Mesendoderm (in vitro differentiated cells): ENCODE data around the gene ADPRHL1.

Source experiments
- DNase-seq: peaks from one replicate; pipeline ENCODE4 v3.0.0; 2013
- H2AK5ac ChIP-seq: 2 replicates; pipeline ENCODE4 v1.6.1; 2013; ENCODE audit warnings: low read length, inconsistent platforms
- H2BK120ac ChIP-seq: 2 replicates; pipeline ENCODE4 v1.6.1; 2013; ENCODE audit warnings: low read depth, mild to moderate bottlenecking, low read length, moderate library complexity, mixed read lengths
- H2BK15ac ChIP-seq: replicated peaks from 2 replicates; pipeline ENCODE4 v1.6.1; 2013; ENCODE audit warnings: low read depth, mild to moderate bottlenecking, moderate library complexity
- H2BK5ac ChIP-seq: 2 replicates; pipeline ENCODE4 v1.6.1; 2013; ENCODE audit warnings: low read length, inconsistent platforms
- H3K18ac ChIP-seq: 2 replicates; pipeline ENCODE4 v1.6.1; 2013; ENCODE audit warnings: mild to moderate bottlenecking, low read length, mixed read lengths
- H3K23ac ChIP-seq: one replicate; pipeline ENCODE4 v1.6.1; 2013; ENCODE audit warnings: low read length
- H3K27ac ChIP-seq: 2 replicates; pipeline ENCODE4 v1.5.1; 2013; ENCODE audit warnings: low read depth, mild to moderate bottlenecking, inconsistent platforms, low read length, moderate library complexity
- H3K27me3 ChIP-seq: 2 replicates; pipeline ENCODE4 v1.6.1; 2013; ENCODE audit warnings: low read length, control low read depth, mild to moderate bottlenecking, inconsistent platforms; ENCODE audit not compliant: insufficient read depth, poor library complexity
- H3K36me3 ChIP-seq: 2 replicates; pipeline ENCODE4 v1.6.1; 2013; ENCODE audit warnings: low read length, inconsistent platforms; ENCODE audit not compliant: control insufficient read depth, insufficient read depth
- H3K4ac ChIP-seq: one replicate; pipeline ENCODE4 v1.6.1; 2013; ENCODE audit warnings: low read depth, mild to moderate bottlenecking, low read length, moderate library complexity
- H3K4me1 ChIP-seq: 2 replicates; pipeline ENCODE4 v1.6.1; 2013; ENCODE audit warnings: low read depth, low read length, inconsistent platforms; ENCODE audit not compliant: control insufficient read depth
- H3K4me2 ChIP-seq: 2 replicates; pipeline ENCODE4 v1.6.1; 2013; ENCODE audit warnings: low read length
- H3K4me3 ChIP-seq: 2 replicates; pipeline ENCODE4 v1.5.1; 2013; ENCODE audit warnings: mild to moderate bottlenecking, low read length
- H3K56ac ChIP-seq: one replicate; pipeline ENCODE4 v1.6.1; 2013; ENCODE audit warnings: low read length
- H3K79me1 ChIP-seq: 2 replicates; pipeline ENCODE4 v1.6.1; 2013; ENCODE audit warnings: low read length, inconsistent platforms
- H3K79me2 ChIP-seq: 2 replicates; pipeline ENCODE4 v1.6.1; 2013; ENCODE audit warnings: mild to moderate bottlenecking, low read length; ENCODE audit not compliant: control insufficient read depth, insufficient read depth
- H3K9ac ChIP-seq: 2 replicates; pipeline ENCODE4 v1.6.1; 2013; ENCODE audit warnings: low read length, inconsistent platforms
- H4K5ac ChIP-seq: one replicate; pipeline ENCODE4 v1.6.1; 2013; ENCODE audit warnings: low read length
- H4K8ac ChIP-seq: one replicate; pipeline ENCODE4 v1.6.1; 2013; ENCODE audit warnings: low read depth, mild to moderate bottlenecking, control low read depth, low read length, moderate library complexity
- WGBS: extraction: QIAGEN DNeasy Blood & Tissue Kit; methylation state at CpG from one replicate; pipeline ENCODE4 v1.1.7; 2013; ENCODE audit warnings: low lambda C conversion rate, missing lambda C conversion rate; ENCODE audit not compliant: insufficient coverage; ENCODE audit errors: extremely low coverage; 5-methylcytosine and 5-hydroxymethylcytosine counted together

Gene ADPRHL1

GRCh38 chr13:113422807-113423519 lies 30.3 kb downstream of the ADPRHL1 start:
- no peaks in the 10 kb centered on the region for H3K79me2 ChIP-seq
- H2BK120ac ChIP-seq, result no peak overlapping the region
- no peak overlapping the region for H4K8ac ChIP-seq
- H3K4me3 ChIP-seq, result no peak overlapping the region
- H3K4me2 ChIP-seq, result no peak overlapping the region
- H3K27ac ChIP-seq, result no peak overlapping the region
- H3K4ac ChIP-seq, result no peak overlapping the region
- no peak overlapping the region for H3K18ac ChIP-seq
- DNase-seq, result no peak
- H4K5ac ChIP-seq, result no peak overlapping the region
- no peak overlapping the region for H3K23ac ChIP-seq
- WGBS, result no CpG with 5 or more reads among the region's 26 CpGs
- H3K36me3 ChIP-seq, result no peaks in the 10 kb centered on the region
- no peak overlapping the region for H2AK5ac ChIP-seq
- H3K4me1 ChIP-seq, result no peaks in the 10 kb centered on the region
- no peak overlapping the region for H3K56ac ChIP-seq
- no peak overlapping the region for H2BK15ac ChIP-seq
- H3K9ac ChIP-seq, result no peak overlapping the region
- no peaks in the 10 kb centered on the region for H3K79me1 ChIP-seq
- no peak overlapping the region for H2BK5ac ChIP-seq
- no peaks in the 10 kb centered on the region for H3K27me3 ChIP-seq

GRCh38 chr13:113421673-113422270 lies 31.5 kb downstream of the ADPRHL1 start:
- no peak overlapping the region for H3K4me3 ChIP-seq
- H3K56ac ChIP-seq, result no peak overlapping the region
- no peak overlapping the region for H4K8ac ChIP-seq
- H3K27me3 ChIP-seq, result no peaks in the 10 kb centered on the region
- no peak overlapping the region for H3K27ac ChIP-seq
- no peaks in the 10 kb centered on the region for H3K79me1 ChIP-seq
- no peak overlapping the region for H3K4ac ChIP-seq
- H2BK120ac ChIP-seq, result no peak overlapping the region
- WGBS, result no CpG with 5 or more reads among the region's 15 CpGs
- H3K23ac ChIP-seq, result no peak overlapping the region
- no peak overlapping the region for H2BK5ac ChIP-seq
- no peaks in the 10 kb centered on the region for H3K4me1 ChIP-seq
- H4K5ac ChIP-seq, result no peak overlapping the region
- H3K18ac ChIP-seq, result no peak overlapping the region
- H3K9ac ChIP-seq, result no peak overlapping the region
- no peak for DNase-seq
- no peaks in the 10 kb centered on the region for H3K79me2 ChIP-seq
- H2AK5ac ChIP-seq, result no peak overlapping the region
- no peaks in the 10 kb centered on the region for H3K36me3 ChIP-seq
- no peak overlapping the region for H3K4me2 ChIP-seq
- no peak overlapping the region for H2BK15ac ChIP-seq

- no CpG with 5 or more reads among the region's 38 CpGs for WGBS
- no peak overlapping the region for H3K18ac ChIP-seq
- no peak overlapping the region for H4K8ac ChIP-seq
- no peak overlapping the region for H3K27ac ChIP-seq
- H2AK5ac ChIP-seq, result no peak overlapping the region
- H2BK5ac ChIP-seq, result no peak overlapping the region
- H3K79me1 ChIP-seq, result no peaks in the 10 kb centered on the region
- H4K5ac ChIP-seq, result no peak overlapping the region
- no peaks in the 10 kb centered on the region for H3K36me3 ChIP-seq
- DNase-seq, result no peak
- no peak overlapping the region for H3K56ac ChIP-seq
- H3K4me2 ChIP-seq, result no peak overlapping the region
- no peak overlapping the region for H3K9ac ChIP-seq
- no peaks in the 10 kb centered on the region for H3K79me2 ChIP-seq
- H3K27me3 ChIP-seq, result no peaks in the 10 kb centered on the region
- no peak overlapping the region for H3K4me3 ChIP-seq
- H3K4ac ChIP-seq, result no peak overlapping the region
- no peak overlapping the region for H2BK15ac ChIP-seq
- H3K23ac ChIP-seq, result no peak overlapping the region
- no peak overlapping the region for H2BK120ac ChIP-seq
- H3K4me1 ChIP-seq, result no peaks in the 10 kb centered on the region
Observed at GRCh38 chr13:113420833-113421600, 32.3 kb downstream of the ADPRHL1 start.

GRCh38 chr13:113420232-113420631 lies 33.1 kb downstream of the ADPRHL1 start:
- DNase-seq, result no peak
- no peaks in the 10 kb centered on the region for H3K79me2 ChIP-seq
- H3K27me3 ChIP-seq, result no peaks in the 10 kb centered on the region
- no peak overlapping the region for H3K4me2 ChIP-seq
- H4K8ac ChIP-seq, result no peak overlapping the region
- H2BK5ac ChIP-seq, result no peak overlapping the region
- no peak overlapping the region for H3K9ac ChIP-seq
- H3K36me3 ChIP-seq, result no peaks in the 10 kb centered on the region
- no peak overlapping the region for H3K4ac ChIP-seq
- WGBS, result no CpG with 5 or more reads among the region's 15 CpGs
- H2BK15ac ChIP-seq, result no peak overlapping the region
- H3K79me1 ChIP-seq, result no peaks in the 10 kb centered on the region
- no peak overlapping the region for H3K18ac ChIP-seq
- no peak overlapping the region for H4K5ac ChIP-seq
- no peaks in the 10 kb centered on the region for H3K4me1 ChIP-seq
- H3K27ac ChIP-seq, result no peak overlapping the region
- no peak overlapping the region for H2BK120ac ChIP-seq
- no peak overlapping the region for H3K23ac ChIP-seq
- H3K4me3 ChIP-seq, result no peak overlapping the region
- no peak overlapping the region for H2AK5ac ChIP-seq
- no peak overlapping the region for H3K56ac ChIP-seq

- Histone ChIP-seq H3K4me2 (no peak overlapping the region), H2AK5ac (no peak overlapping the region), H3K4me3 (no peak overlapping the region), H3K9ac (no peak overlapping the region), H2BK5ac (no peak overlapping the region), H3K4me1 (no peaks in the 10 kb centered on the region), H3K79me2 (no peaks in the 10 kb centered on the region), H3K27me3 (no peaks in the 10 kb centered on the region), H3K79me1 (no peaks in the 10 kb centered on the region), H3K27ac (no peak overlapping the region), H3K23ac (no peak overlapping the region), H3K36me3 (no peaks in the 10 kb centered on the region), H3K18ac (no peak overlapping the region), H3K56ac (no peak overlapping the region), H4K8ac (no peak overlapping the region), H4K5ac (no peak overlapping the region), H2BK15ac (no peak overlapping the region), H2BK120ac (no peak overlapping the region), H3K4ac (no peak overlapping the region)
- no CpG with 5 or more reads among the region's 18 CpGs for WGBS
- DNase-seq, result no peak
Observed at GRCh38 chr13:113419531-113420193, 33.6 kb downstream of the ADPRHL1 start.
